ENCODE measurements around the gene TFCP2. TPM values are rescaled to one million over a fixed set of nuclear protein-coding genes. Genes with fewer than 3 reads are reported as not detected.

Gene TFCP2
- total and polyA plus RNA-seq, 2 of the 13 experiments (the other 11 are each of a cell fraction or from before 2014, with no cell fraction given) = 7.6 to 10.0 TPM

- H3K4me1 ChIP-seq (ENCODE audit: insufficient read depth, low read length) = no peaks in the 10 kb centered on the region
- no peaks in the 10 kb centered on the region for H3K27me3 ChIP-seq (ENCODE audit: control insufficient read depth in 1 of 2, insufficient read depth in 2 of 2, low read length in 2 of 2)
- H3K4me2 ChIP-seq (ENCODE audit: low read depth, low read length) = no peak overlapping the region
- H4K20me1 ChIP-seq (ENCODE audit: insufficient read depth, low read length) = no peaks in the 10 kb centered on the region
- intact Hi-C loops (cut with micrococcal nuclease; ENCODE audit: unreplicated experiment) (no loop called here), in situ Hi-C loops (cut with HindIII; ENCODE audit: extremely low pct_ligation_motif_present, low pct_unique_long_range_greater_than_20kb) (no loop called here)
- no peak overlapping the region for H3K27ac ChIP-seq (ENCODE audit: extremely low read length, insufficient read depth, low read length)
- no peaks in the 10 kb centered on the region for H3K9me3 ChIP-seq (ENCODE audit: low read length)
- H3K79me2 ChIP-seq (ENCODE audit: insufficient read depth, low read length) = peaks cover 4% of the 10 kb centered on the region
- H3K9ac ChIP-seq (ENCODE audit: insufficient read depth, low read depth, low read length) = no peak overlapping the region
- no peak for ATAC-seq
- no peak overlapping the region for H3K4me3 ChIP-seq (replicated peaks in 1 of 3; ENCODE audit: insufficient read depth in 1 of 3, low read depth in 2 of 3, low read length in 3 of 3)
- FAIRE-seq = no peak
- 0 out of 5 replicates have a peak, but pooled peaks cover 0 to under 1% of the 10 kb centered on the region in 2 experiments for H3K36me3 ChIP-seq (replicated peaks in 1 of 2; ENCODE audit: control insufficient read depth in 1 of 2, insufficient read depth in 2 of 2, low read length in 2 of 2)
- 64% methylated on average over 3 of the region's 3 CpGs for WGBS (ENCODE audit: low lambda C conversion rate)
- no peak overlapping the region for H2AFZ ChIP-seq (ENCODE audit: low read length)
- ChIA-PET CTCF (ENCODE audit: low intra/inter-chr PET ratio, low total read pairs) (no interaction called here), POLR2A (no interaction called here)
- BruUV-seq (replicated peaks) = no TSS peak
- DNase-seq (ENCODE audit: low spot score) = no peak
- TF ChIP-seq ZNF572 (CRISPR knock-in tag; IDR thresholded peaks at IDR 0.05) (no peak), MED8 (CRISPR knock-in tag; IDR thresholded peaks at IDR 0.05; ENCODE audit: insufficient replicate concordance) (no peak), ZNF296 (CRISPR knock-in tag; conservative IDR thresholded peaks at IDR 0.05) (no peak), RBAK (CRISPR knock-in tag; IDR thresholded peaks at IDR 0.05) (no peak), BCL6 (CRISPR knock-in tag; IDR thresholded peaks at IDR 0.05) (no peak), ELF4 (CRISPR knock-in tag; IDR thresholded peaks at IDR 0.05; ENCODE audit: borderline replicate concordance) (no peak), TIGD3 (CRISPR knock-in tag; IDR thresholded peaks at IDR 0.05; ENCODE audit: borderline replicate concordance) (no peak), ZNF441 (CRISPR knock-in tag; IDR thresholded peaks at IDR 0.05; ENCODE audit: borderline replicate concordance) (no peak)
Observed at GRCh38 chr12:51150777-51151176, 22.2 kb downstream of the TFCP2 start.

DNA sequence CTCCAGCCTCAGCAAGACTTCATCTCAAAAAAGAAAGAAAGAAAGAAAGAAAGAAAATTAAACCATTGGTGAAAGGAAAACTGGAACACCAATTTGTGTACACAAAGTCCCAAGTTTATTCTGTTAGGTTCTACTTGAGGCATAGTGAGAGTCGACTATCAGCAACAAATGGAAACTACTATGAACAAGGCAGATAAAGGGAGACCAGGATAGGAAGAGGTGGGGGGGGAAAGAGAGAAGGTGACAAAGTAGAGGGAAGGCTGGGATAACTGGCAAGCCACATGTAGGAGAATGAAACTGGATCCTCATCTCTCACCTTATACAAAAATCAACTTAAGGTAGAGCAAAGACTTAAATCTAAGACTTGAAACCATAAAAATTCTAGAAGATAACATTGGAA lies 25.6 kb downstream of the TFCP2 start:
- no peak overlapping the region for H2AFZ ChIP-seq (ENCODE audit: low read length)

More for the DNA sequence above, 25.6 kb downstream of the TFCP2 start:
- H3K9me3 ChIP-seq (ENCODE audit: low read length) = no peaks in the 10 kb centered on the region
- ChIA-PET CTCF (ENCODE audit: low intra/inter-chr PET ratio, low total read pairs) (no interaction called here), POLR2A (no interaction called here)
- no peak overlapping the region for H3K4me3 ChIP-seq (replicated peaks in 1 of 3; ENCODE audit: insufficient read depth in 1 of 3, low read depth in 2 of 3, low read length in 3 of 3)
- DNase-seq (ENCODE audit: low spot score) = no peak
- 0 out of 5 replicates have a peak, but pooled peaks cover 0 to 2% of the 10 kb centered on the region in 2 experiments for H3K36me3 ChIP-seq (replicated peaks in 1 of 2; ENCODE audit: control insufficient read depth in 1 of 2, insufficient read depth in 2 of 2, low read length in 2 of 2)
- H3K27me3 ChIP-seq (ENCODE audit: control insufficient read depth in 1 of 2, insufficient read depth in 2 of 2, low read length in 2 of 2) = no peaks in the 10 kb centered on the region
- H3K4me1 ChIP-seq (ENCODE audit: insufficient read depth, low read length) = no peaks in the 10 kb centered on the region
- WGBS (ENCODE audit: low lambda C conversion rate) = 83% methylated on average over 1 of the region's 1 CpG
- intact Hi-C loops (cut with micrococcal nuclease; ENCODE audit: unreplicated experiment) = no loop called here
- BruUV-seq (replicated peaks) = no TSS peak
- in situ Hi-C loops (cut with HindIII; ENCODE audit: extremely low pct_ligation_motif_present, low pct_unique_long_range_greater_than_20kb) = no loop called here
- no peak for TF ChIP-seq SRY (CRISPR knock-in tag; IDR thresholded peaks at IDR 0.05)
- TF ChIP-seq SIN3A (IDR thresholded peaks at IDR 0.05; ENCODE audit: borderline replicate concordance, low read depth, low read length) = no peak
- H3K27ac ChIP-seq (ENCODE audit: extremely low read length, insufficient read depth, low read length) = no peak overlapping the region
- no peak overlapping the region for H3K4me2 ChIP-seq (ENCODE audit: low read depth, low read length)
- FAIRE-seq = no peak
- no peaks in the 10 kb centered on the region for H4K20me1 ChIP-seq (ENCODE audit: insufficient read depth, low read length)
- ATAC-seq = no peak
- no peak overlapping the region for H3K9ac ChIP-seq (ENCODE audit: insufficient read depth, low read depth, low read length)
- peaks cover 8% of the 10 kb centered on the region for H3K79me2 ChIP-seq (ENCODE audit: insufficient read depth, low read length)

All from HepG2 (cell line).